Endothelial cell of umbilical vein (primary cell): Measurements from ENCODE around the gene PPP2R3B. TPM values are rescaled to one million over a fixed set of nuclear protein-coding genes. Genes with fewer than 3 reads are reported as not detected.

Experiments used
- BruUV-seq: library from RNA; stranded (reverse); fragments of 400-500 nt; replicated peaks from 2 replicates; lab custom pipeline; 2021; lab: Mats Ljungman, UMichigan
- CTCF ChIA-PET: fragments of 300-600, 350-600 bp; sonication (Branson Sonifier 250); formaldehyde crosslinking; loops from one replicate; lab custom pipeline; 2021; ENCODE audit warnings: antibody characterized with exemption, inconsistent platforms; lab: Charles Lee
- POLR2A ChIA-PET: fragments of 300-600, 350-600 bp; sonication (Branson Sonifier 250); formaldehyde crosslinking; loops from one replicate; lab custom pipeline; 2021; ENCODE audit warnings: antibody characterized with exemption, inconsistent platforms; lab: Charles Lee
- DNase-seq: peaks from one replicate; pipeline ENCODE4 v3.0.0-alpha.2; 2011; ENCODE audit warnings: low read depth, low spot score
- FAIRE-seq: peaks from 2 replicates; lab custom pipeline; 2011; peaks lifted over from hg19 to GRCh38; lab: Jason Lieb, UNC
- H2AFZ ChIP-seq: 2 replicates; pipeline ENCODE4 v1.6.0; 2012; ENCODE audit warnings: low read depth, low read length, control low read depth, inconsistent platforms
- H3K27ac ChIP-seq: 2 replicates; pipeline ENCODE4 v1.5.1; 2011; ENCODE audit warnings: low read depth, mild to moderate bottlenecking, control low read depth, low read length, moderate library complexity; ENCODE audit not compliant: insufficient read depth
- H3K27me3 ChIP-seq, 2 experiments: 2 replicates each; pipeline versions ENCODE4 v1.6.0 to v1.6.1; 2011; ENCODE audit warnings: low read length in 2 of 2, mixed read lengths in 1 of 2; ENCODE audit not compliant: control insufficient read depth in 2 of 2, insufficient read depth in 2 of 2
- H3K36me3 ChIP-seq, 2 experiments: 2 replicates in 1 of 2; 3 replicates in 1 of 2; pipeline ENCODE4 v1.5.1; 2011; ENCODE audit warnings: low read length in 2 of 2, mild to moderate bottlenecking in 1 of 2, moderate library complexity in 1 of 2; ENCODE audit not compliant: control insufficient read depth in 2 of 2, insufficient read depth in 2 of 2; ENCODE audit errors: extremely low read depth in 1 of 2
- H3K4me1 ChIP-seq: 3 replicates; pipeline ENCODE4 v1.5.1; 2011; ENCODE audit warnings: mild to moderate bottlenecking, low read length; ENCODE audit not compliant: control insufficient read depth, insufficient read depth; ENCODE audit errors: extremely low read depth
- H3K4me2 ChIP-seq: 2 replicates; pipeline ENCODE4 v1.6.1; 2011; ENCODE audit warnings: low read length, control low read depth, mixed read lengths; ENCODE audit not compliant: insufficient read depth
- H3K4me3 ChIP-seq, 3 experiments: fragments of 200-600 bp in 1 of 3; sonication (generic), shearing (Covaris generic) in 1 of 3; replicated peaks in 1 of 3; 2 replicates each; pipeline ENCODE4 v1.5.1; 2011 to 2016; ENCODE audit warnings: control low read depth in 3 of 3, low read length in 3 of 3, mild to moderate bottlenecking in 2 of 3, inconsistent platforms in 1 of 3, low read depth in 1 of 3, moderate library complexity in 1 of 3; ENCODE audit not compliant: insufficient read depth in 1 of 3
- H3K79me2 ChIP-seq: 2 replicates; pipeline ENCODE4 v1.6.0; 2012; ENCODE audit warnings: low read length, inconsistent platforms; ENCODE audit not compliant: control insufficient read depth, insufficient read depth
- H3K9ac ChIP-seq: replicated peaks from 2 replicates; pipeline ENCODE3; 2011; ENCODE audit warnings: low read length, control low read depth; ENCODE audit not compliant: insufficient read depth; ENCODE audit errors: extremely low read depth
- H3K9me1 ChIP-seq: replicated peaks from 3 replicates; pipeline ENCODE4 v1.6.0; 2011; ENCODE audit warnings: mild to moderate bottlenecking, low read length; ENCODE audit not compliant: control insufficient read depth, insufficient read depth; ENCODE audit errors: extremely low read depth
- H3K9me3 ChIP-seq: replicated peaks from 2 replicates; pipeline ENCODE4 v1.5.1; 2012; ENCODE audit warnings: low read length, inconsistent platforms; ENCODE audit not compliant: control insufficient read depth, insufficient read depth
- H4K20me1 ChIP-seq: replicated peaks from 2 replicates; pipeline ENCODE3; 2011; ENCODE audit warnings: mild to moderate bottlenecking, low read length; ENCODE audit not compliant: control insufficient read depth, insufficient read depth; ENCODE audit errors: extremely low read depth
- EZH2 ChIP-seq: IDR thresholded peaks from 2 replicates; pipeline ENCODE4 v1.6.1; 2012; ENCODE audit warnings: borderline replicate concordance, low read depth, mild to moderate bottlenecking, moderate library complexity, low read length, inconsistent platforms; ENCODE audit not compliant: severe bottlenecking
- FOS ChIP-seq: IDR thresholded peaks from 2 replicates; pipeline ENCODE4 v1.6.1; 2011; ENCODE audit warnings: mild to moderate bottlenecking, low read length, moderate library complexity, borderline replicate concordance; ENCODE audit not compliant: insufficient read depth
- GATA2 ChIP-seq: IDR thresholded peaks from 2 replicates; pipeline ENCODE4 v1.7.0; 2011; ENCODE audit warnings: low read depth, mild to moderate bottlenecking, moderate library complexity, mixed read lengths, low read length; ENCODE audit not compliant: insufficient read length, insufficient read depth
- JUN ChIP-seq: IDR thresholded peaks from 2 replicates; pipeline ENCODE4 v1.6.1; 2011; ENCODE audit warnings: borderline replicate concordance, low read depth; ENCODE audit not compliant: insufficient read length, insufficient read depth
- MYC ChIP-seq: IDR thresholded peaks from one replicate; pipeline ENCODE4 v1.6.1; 2011; ENCODE audit warnings: mild to moderate bottlenecking, low read depth, low read length
- POLR2A ChIP-seq: IDR thresholded peaks from 2 replicates; pipeline ENCODE4 v1.6.1; 2012; ENCODE audit warnings: low read depth, mild to moderate bottlenecking, control low read depth, low read length
- POLR2AphosphoS5 ChIP-seq: IDR thresholded peaks from 2 replicates; pipeline ENCODE4 v1.6.1; 2012; ENCODE audit warnings: low read depth, mild to moderate bottlenecking, control low read depth, low read length, moderate library complexity; ENCODE audit not compliant: insufficient read depth
- dilution Hi-C: fragments of 300-500 bp; cut with MboI; formaldehyde crosslinking; loops from one replicate; pipeline ENCODE4 v1.15.0; 2019; ENCODE audit warnings: low sequenced_read_pairs; ENCODE audit not compliant: extremely low pct_ligation_motif_present
- intact Hi-C: fragments of 100-400 bp; cut with micrococcal nuclease; formaldehyde crosslinking; loops from one replicate; pipeline ENCODE4 v1.10.0; 2022
- polyA plus RNA-seq, 4 experiments: library from polyadenylated mRNA; depleted of rRNA in 3 of 4; stranded (reverse) in 3 of 4; unstranded in 1 of 4; fragments of >200 nt; gene quantifications; 2 replicates each; pipeline versions ENCODE4 v1.2.1 to v1.2.3, GENCODE V29; 2011 to 2012; ENCODE audit warnings: missing spikeins in 1 of 4
- total RNA-seq: library from RNA; stranded (reverse); gene quantifications from 2 replicates; pipeline ENCODE4 v1.2.3, GENCODE V29; 2021
- TF ChIP-seq, protein P1 (sequence below), 2 donors: IDR thresholded peaks; 1 replicate in 1 of 2; 2 replicates in 1 of 2; pipeline ENCODE4 v1.5.1; 2011; ENCODE audit warnings: low read length in 2 of 2, mild to moderate bottlenecking in 2 of 2, moderate library complexity in 2 of 2, control low read depth in 1 of 2, inconsistent platforms in 1 of 2, low read depth in 1 of 2; ENCODE audit not compliant: insufficient read depth in 1 of 2; ENCODE audit errors: extremely low read depth in 1 of 2
- TF ChIP-seq, protein P2 (sequence below): IDR thresholded peaks from 2 replicates; pipeline ENCODE4 v1.6.1; 2011; ENCODE audit not compliant: insufficient read depth, insufficient read length

The PPP2R3B gene
- total and polyA plus RNA-seq, 2 donors (not counting 3 experiments of a cell fraction or from before 2014, with no cell fraction given) = 19.1 to 33.6 TPM

DNA sequence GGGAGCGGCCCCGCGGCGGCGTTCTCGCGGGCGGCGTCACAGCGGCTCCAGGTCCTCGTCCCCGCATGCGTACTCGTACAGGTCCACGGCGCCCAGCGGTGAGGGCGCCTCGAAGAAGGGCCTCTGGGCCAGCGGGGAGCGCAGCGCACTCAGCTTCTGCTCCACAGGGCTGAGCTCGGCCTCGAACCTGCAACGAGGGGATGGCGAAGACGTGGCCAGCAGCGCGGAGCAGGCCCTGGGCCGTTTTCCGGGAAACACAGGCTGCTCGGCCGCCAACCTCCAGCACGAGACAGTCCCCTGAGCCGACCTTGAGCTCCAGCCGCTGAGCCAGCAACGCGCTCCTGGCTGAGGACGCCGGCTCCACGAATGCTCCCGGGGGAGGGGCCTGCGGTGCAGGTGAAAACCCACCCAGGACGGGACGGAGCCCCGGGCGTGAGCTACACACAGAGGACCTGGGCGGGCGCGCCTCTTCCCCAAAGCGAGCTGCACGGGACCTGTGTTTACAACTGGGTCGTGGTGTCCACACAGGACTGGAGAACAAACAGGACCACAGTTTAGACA, 52.3 kb downstream of the PPP2R3B start:
- peaks cover 0 to 3% of the 10 kb centered on the region in 2 experiments for H3K36me3 ChIP-seq
- no TSS peak for BruUV-seq
- peaks cover 0 to 3% of the 10 kb centered on the region in 2 experiments for H3K27me3 ChIP-seq
- dilution Hi-C loops (no loop called here), intact Hi-C loops (no loop called here)
- H3K4me1 ChIP-seq = no peaks in the 10 kb centered on the region
- no peak overlapping the region for H3K4me3 ChIP-seq
- no peak for TF ChIP-seq MYC
- no peak for TF ChIP-seq GATA2
- TF ChIP-seq EZH2 = no peak
- no peak for TF ChIP-seq POLR2A
- no peaks in the 10 kb centered on the region for H4K20me1 ChIP-seq
- POLR2A ChIA-PET = no interaction called here
- no peaks in the 10 kb centered on the region for H3K79me2 ChIP-seq
- H3K9me3 ChIP-seq = no peaks in the 10 kb centered on the region
- CTCF ChIA-PET = no interaction called here
- H3K4me2 ChIP-seq = no peak overlapping the region
- no peak for FAIRE-seq
- H3K9me1 ChIP-seq = no peaks in the 10 kb centered on the region
- DNase-seq = no peak
- H3K27ac ChIP-seq = no peak overlapping the region
- H3K9ac ChIP-seq = no peak overlapping the region
- no peak overlapping the region for H2AFZ ChIP-seq

DNA sequence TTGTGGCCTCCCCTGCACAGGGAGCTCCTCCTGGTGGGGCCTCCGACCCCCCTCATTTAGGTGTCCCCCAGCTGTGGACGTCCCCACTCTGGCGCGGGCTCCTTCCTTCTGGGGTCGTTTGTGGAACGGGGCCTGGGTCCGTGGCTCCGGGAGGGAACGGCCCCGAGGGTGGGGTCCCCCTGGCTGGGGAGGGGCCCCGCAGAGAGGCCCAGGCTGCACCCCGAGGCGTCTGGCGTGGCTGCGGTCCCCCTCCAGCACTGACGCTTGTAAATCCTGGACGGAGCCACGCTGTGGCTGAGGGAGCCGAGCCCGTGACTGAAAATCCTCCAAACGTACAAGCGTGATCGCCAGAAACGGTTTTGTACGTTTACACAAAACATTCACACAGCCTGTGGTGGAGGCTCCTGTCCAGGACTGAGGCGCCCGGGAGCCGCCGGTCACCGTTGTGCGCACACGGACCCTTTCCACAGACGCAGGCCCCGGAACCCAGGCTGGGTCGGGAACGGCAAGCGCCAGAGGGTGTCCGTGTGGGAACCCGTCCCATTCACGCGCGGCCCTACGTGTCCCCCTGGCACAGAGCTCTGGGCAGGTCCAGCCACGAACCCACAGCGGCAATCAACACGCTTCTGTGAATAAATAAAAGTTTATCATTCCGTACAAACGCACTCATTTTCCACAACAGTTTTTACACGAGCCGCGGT, 52.9 kb downstream of the PPP2R3B start:
- Histone ChIP-seq H3K27ac (no peak overlapping the region), H3K4me3 (no peak overlapping the region), H3K36me3 (peaks cover 0 to 3% of the 10 kb centered on the region in 2 experiments), H3K9ac (no peak overlapping the region), H4K20me1 (no peaks in the 10 kb centered on the region), H3K9me3 (no peaks in the 10 kb centered on the region), H3K4me1 (no peaks in the 10 kb centered on the region), H2AFZ (no peak overlapping the region), H3K4me2 (no peak overlapping the region), H3K79me2 (no peaks in the 10 kb centered on the region), H3K9me1 (no peaks in the 10 kb centered on the region), H3K27me3 (peaks cover 0 to 3% of the 10 kb centered on the region in 2 experiments)
- CTCF ChIA-PET = no interaction called here
- dilution Hi-C loops (no loop called here), intact Hi-C loops (no loop called here)
- no TSS peak for BruUV-seq
- FAIRE-seq (no peak), DNase-seq (no peak)
- TF ChIP-seq JUN (no peak), GATA2 (no peak), MYC (no peak), EZH2 (no peak), FOS (no peak), POLR2A (no peak), POLR2AphosphoS5 (no peak)
- TF ChIP-seq, protein P1, sequence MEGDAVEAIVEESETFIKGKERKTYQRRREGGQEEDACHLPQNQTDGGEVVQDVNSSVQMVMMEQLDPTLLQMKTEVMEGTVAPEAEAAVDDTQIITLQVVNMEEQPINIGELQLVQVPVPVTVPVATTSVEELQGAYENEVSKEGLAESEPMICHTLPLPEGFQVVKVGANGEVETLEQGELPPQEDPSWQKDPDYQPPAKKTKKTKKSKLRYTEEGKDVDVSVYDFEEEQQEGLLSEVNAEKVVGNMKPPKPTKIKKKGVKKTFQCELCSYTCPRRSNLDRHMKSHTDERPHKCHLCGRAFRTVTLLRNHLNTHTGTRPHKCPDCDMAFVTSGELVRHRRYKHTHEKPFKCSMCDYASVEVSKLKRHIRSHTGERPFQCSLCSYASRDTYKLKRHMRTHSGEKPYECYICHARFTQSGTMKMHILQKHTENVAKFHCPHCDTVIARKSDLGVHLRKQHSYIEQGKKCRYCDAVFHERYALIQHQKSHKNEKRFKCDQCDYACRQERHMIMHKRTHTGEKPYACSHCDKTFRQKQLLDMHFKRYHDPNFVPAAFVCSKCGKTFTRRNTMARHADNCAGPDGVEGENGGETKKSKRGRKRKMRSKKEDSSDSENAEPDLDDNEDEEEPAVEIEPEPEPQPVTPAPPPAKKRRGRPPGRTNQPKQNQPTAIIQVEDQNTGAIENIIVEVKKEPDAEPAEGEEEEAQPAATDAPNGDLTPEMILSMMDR (IDR thresholded peaks at IDR 0.05; ENCODE audit: extremely low read depth in 1 of 2, insufficient read depth in 1 of 2, low read depth in 1 of 2, low read length in 2 of 2) = no peak
- TF ChIP-seq, protein P2, sequence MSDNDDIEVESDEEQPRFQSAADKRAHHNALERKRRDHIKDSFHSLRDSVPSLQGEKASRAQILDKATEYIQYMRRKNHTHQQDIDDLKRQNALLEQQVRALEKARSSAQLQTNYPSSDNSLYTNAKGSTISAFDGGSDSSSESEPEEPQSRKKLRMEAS = no peak
- POLR2A ChIA-PET = no interaction called here
